HG02763 (cell line): Measurements from ENCODE around the gene HDAC10.
A peak's percentile ranks its signal among the peaks of the same experiment; 100 is the strongest.

Experiments
- ATAC-seq: cut with Tn5 transposase; IDR thresholded peaks from one replicate; pipeline ENCODE4 v1.9.1; 2021; ENCODE audit warnings: mild to moderate bottlenecking, moderate library complexity; ENCODE audit not compliant: unreplicated experiment

The HDAC10 gene

GRCh38 chr22:50250555-50251476, at the start of gene HDAC10:
HDAC10 (minus strand) TSS chr22:50251265; CDS start chr22:50251032, 233 bp downstream.
- peak; percentile 54 for ATAC-seq

- no peak for ATAC-seq
Measured at GRCh38 chr22:50300620-50301257, 49.7 kb upstream of the HDAC10 start.

- no peak for ATAC-seq
Measured at GRCh38 chr22:50299785-50300619, 48.9 kb upstream of the HDAC10 start.

- ATAC-seq: no peak
Measured at GRCh38 chr22:50298937-50299784, 48.1 kb upstream of the HDAC10 start.

GRCh38 chr22:50298266-50298637, 47.2 kb upstream of the HDAC10 start:
- ATAC-seq: no peak

GRCh38 chr22:50297510-50298265, 46.6 kb upstream of the HDAC10 start:
- no peak for ATAC-seq

GRCh38 chr22:50296658-50297490, 45.8 kb upstream of the HDAC10 start:
- no peak for ATAC-seq

- ATAC-seq: no peak
Measured at GRCh38 chr22:50294319-50294656, 43.2 kb upstream of the HDAC10 start.

GRCh38 chr22:50293441-50294318, 42.6 kb upstream of the HDAC10 start:
- no peak for ATAC-seq

GRCh38 chr22:50292643-50293440, 41.8 kb upstream of the HDAC10 start:
- no peak for ATAC-seq

- ATAC-seq: no peak
Measured at GRCh38 chr22:50289942-50290630, 39.0 kb upstream of the HDAC10 start.

GRCh38 chr22:50289151-50289941, 38.3 kb upstream of the HDAC10 start:
- ATAC-seq: no peak

- ATAC-seq: no peak
Measured at GRCh38 chr22:50287731-50288130, 36.7 kb upstream of the HDAC10 start.

- no peak for ATAC-seq
Measured at GRCh38 chr22:50286701-50287318, 35.7 kb upstream of the HDAC10 start.

- ATAC-seq: no peak
Measured at GRCh38 chr22:50286275-50286674, 35.2 kb upstream of the HDAC10 start.
